Natural killer cell (primary cell): ENCODE results near the gene CHL1. TPM values are rescaled to one million over a fixed set of nuclear protein-coding genes. Genes with fewer than 3 reads are reported as not detected.

Source experiments
- ATAC-seq, 3 donors: fragments of 150-1000 bp in 2 of 3; fragments of 200-7000 bp in 1 of 3; cut with Tn5 transposase; 1 replicate in 1 of 3; 2 replicates in 2 of 3; pipeline ENCODE4 v1.10.0; 2021; ENCODE audit warnings: mild to moderate bottlenecking in 2 of 3, moderate library complexity in 2 of 3
- DNase-seq, 2 donors: peaks; one replicate each; pipeline versions ENCODE4 v3.0.0 to v3.0.0-alpha.2; 2013 to 2021; ENCODE audit warnings: mixed read lengths in 1 of 2
- H3K27ac ChIP-seq: one replicate; pipeline ENCODE4 v1.5.1; 2013; ENCODE audit warnings: mild to moderate bottlenecking, low read length
- H3K27me3 ChIP-seq: one replicate; pipeline ENCODE4 v1.6.1; 2013; ENCODE audit warnings: low read length; ENCODE audit not compliant: control insufficient read depth, insufficient read depth
- H3K36me3 ChIP-seq: one replicate; pipeline ENCODE4 v1.6.1; 2013; ENCODE audit warnings: low read length; ENCODE audit not compliant: control insufficient read depth, insufficient read depth
- H3K4me1 ChIP-seq: one replicate; pipeline ENCODE4 v1.6.1; 2013; ENCODE audit warnings: low read length; ENCODE audit not compliant: control insufficient read depth, insufficient read depth
- H3K4me3 ChIP-seq: one replicate; pipeline ENCODE4 v1.5.1; 2013; ENCODE audit warnings: low read length
- H3K9me3 ChIP-seq: one replicate; pipeline ENCODE4 v1.6.1; 2013; ENCODE audit warnings: low read length; ENCODE audit not compliant: control insufficient read depth, insufficient read depth
- H3K27ac Mint-ChIP-seq, 2 donors: one replicate each; pipeline ENCODE4 v1.8.0; 2022; ENCODE audit warnings: mild to moderate bottlenecking in 2 of 2, mixed read lengths in 2 of 2, moderate library complexity in 1 of 2
- H3K27me3 Mint-ChIP-seq, 2 donors: one replicate each; pipeline ENCODE4 v1.8.0; 2022; ENCODE audit warnings: low read depth in 2 of 2, mixed read lengths in 2 of 2
- H3K36me3 Mint-ChIP-seq: one replicate; pipeline ENCODE4 v1.8.0; 2022; ENCODE audit warnings: mixed read lengths
- H3K4me1 Mint-ChIP-seq, 2 donors: one replicate each; pipeline ENCODE4 v1.8.0; 2022; ENCODE audit warnings: mixed read lengths in 2 of 2
- H3K4me3 Mint-ChIP-seq: one replicate; pipeline ENCODE4 v1.8.0; 2022; ENCODE audit warnings: mild to moderate bottlenecking, moderate library complexity, mixed read lengths
- H3K9me3 Mint-ChIP-seq, 2 donors: one replicate each; pipeline ENCODE4 v1.8.0; 2022; ENCODE audit warnings: mixed read lengths in 2 of 2
- CTCF ChIP-seq: fragments of 200-600 bp; IDR thresholded peaks from one replicate; pipeline ENCODE4 v1.8.0; 2022; ENCODE audit warnings: antibody characterized with exemption
- WGBS: methylation state at CpG from one replicate; pipeline ENCODE4 v1.1.7; 2013; ENCODE audit warnings: missing lambda C conversion rate; ENCODE audit not compliant: insufficient coverage; 5-methylcytosine and 5-hydroxymethylcytosine counted together
- intact Hi-C: fragments of 100-400 bp; cut with micrococcal nuclease; formaldehyde crosslinking; loops from one replicate; pipeline ENCODE4 v1.14.2; 2022
- total RNA-seq, 4 donors: library from RNA; stranded (reverse); fragments of 120-200 nt in 1 of 4; gene quantifications; one replicate each; pipeline versions ENCODE4 v1.2.3 to v1.2.4, GENCODE V29; 2013 to 2022

CHL1 gene
- total RNA-seq, 3 donors from 2014 or later (not counting 1 experiment from before 2014, with no cell fraction given): not detected

- Histone ChIP-seq H3K4me1 (no peaks in the 10 kb centered on the region), H3K27ac (no peak overlapping the region), H3K27me3 (no peaks in the 10 kb centered on the region), H3K9me3 (no peaks in the 10 kb centered on the region), H3K4me3 (no peak overlapping the region), H3K36me3 (no peaks in the 10 kb centered on the region)
- DNase-seq: no peak
- ATAC-seq: no peak
- no peaks in the 10 kb centered on the region for H3K36me3 Mint-ChIP-seq
- intact Hi-C loops: no loop called here
- 83% methylated on average over 1 of the region's 1 CpG for WGBS
- H3K27me3 Mint-ChIP-seq: no peaks in the 10 kb centered on the region
- no peak overlapping the region for H3K27ac Mint-ChIP-seq
- H3K4me3 Mint-ChIP-seq: no peak overlapping the region
- H3K4me1 Mint-ChIP-seq: no peaks in the 10 kb centered on the region
- TF ChIP-seq CTCF: no peak
- H3K9me3 Mint-ChIP-seq: peaks cover 6 to 13% of the 10 kb centered on the region in 2 donors
Measured at GRCh38 chr3:426072-426471, 229.5 kb downstream of the CHL1 start.

- 62% methylated on average over 3 of the region's 4 CpGs for WGBS
- H3K4me3 ChIP-seq: no peak overlapping the region
- H3K27ac Mint-ChIP-seq: no peak overlapping the region
- no peaks in the 10 kb centered on the region for H3K9me3 ChIP-seq
- no peaks in the 10 kb centered on the region for H3K27me3 Mint-ChIP-seq
- no peaks in the 10 kb centered on the region for H3K27me3 ChIP-seq
- no peaks in the 10 kb centered on the region for H3K4me1 ChIP-seq
- ATAC-seq (no peak), DNase-seq (no peak)
- no peak overlapping the region for H3K27ac ChIP-seq
- no peaks in the 10 kb centered on the region for H3K4me1 Mint-ChIP-seq
- intact Hi-C loops: no loop called here
- no peaks in the 10 kb centered on the region for H3K36me3 ChIP-seq
- peaks cover 8 to 15% of the 10 kb centered on the region in 2 donors for H3K9me3 Mint-ChIP-seq
- no peak for TF ChIP-seq CTCF
- no peaks in the 10 kb centered on the region for H3K36me3 Mint-ChIP-seq
- no peak overlapping the region for H3K4me3 Mint-ChIP-seq
Measured at GRCh38 chr3:427128-427527, 230.6 kb downstream of the CHL1 start.

- Histone ChIP-seq H3K27me3 (no peaks in the 10 kb centered on the region), H3K36me3 (no peaks in the 10 kb centered on the region), H3K9me3 (no peaks in the 10 kb centered on the region), H3K4me3 (no peak overlapping the region), H3K27ac (no peak overlapping the region), H3K4me1 (no peaks in the 10 kb centered on the region)
- no peaks in the 10 kb centered on the region for H3K36me3 Mint-ChIP-seq
- DNase-seq (no peak), ATAC-seq (no peak)
- H3K9me3 Mint-ChIP-seq: peaks cover 9 to 10% of the 10 kb centered on the region in 2 donors
- intact Hi-C loops: no loop called here
- no peak overlapping the region for H3K4me3 Mint-ChIP-seq
- TF ChIP-seq CTCF: no peak
- H3K27me3 Mint-ChIP-seq: no peaks in the 10 kb centered on the region
- no peak overlapping the region for H3K27ac Mint-ChIP-seq
- 40% methylated on average over 1 of the region's 4 CpGs for WGBS
- no peaks in the 10 kb centered on the region for H3K4me1 Mint-ChIP-seq
Measured at GRCh38 chr3:430186-430585, 233.6 kb downstream of the CHL1 start.

- no peak overlapping the region for H3K27ac Mint-ChIP-seq
- no peaks in the 10 kb centered on the region for H3K36me3 ChIP-seq
- 80% methylated on average over 1 of the region's 3 CpGs for WGBS
- no peaks in the 10 kb centered on the region for H3K9me3 ChIP-seq
- intact Hi-C loops: no loop called here
- TF ChIP-seq CTCF: no peak
- no peaks in the 10 kb centered on the region for H3K4me1 ChIP-seq
- H3K4me1 Mint-ChIP-seq: no peaks in the 10 kb centered on the region
- H3K27me3 ChIP-seq: no peaks in the 10 kb centered on the region
- ATAC-seq (no peak), DNase-seq (no peak)
- no peak overlapping the region for H3K27ac ChIP-seq
- peaks cover 21 to 25% of the 10 kb centered on the region in 2 donors for H3K9me3 Mint-ChIP-seq
- no peak overlapping the region for H3K4me3 Mint-ChIP-seq
- H3K36me3 Mint-ChIP-seq: no peaks in the 10 kb centered on the region
- H3K27me3 Mint-ChIP-seq: no peaks in the 10 kb centered on the region
- H3K4me3 ChIP-seq: no peak overlapping the region
Measured at GRCh38 chr3:435161-435560, 238.6 kb downstream of the CHL1 start.
